Left lung (tissue), 14 donors: ENCODE results near the gene ACER3. TPM values are rescaled to one million over a fixed set of nuclear protein-coding genes. Genes with fewer than 3 reads are reported as not detected.
"Not testable (repeated sequence)": the region's sequence is repeated elsewhere in the genome, so short reads cannot be mapped to it uniquely, and the experiment has no call there.

Experiments used
- ATAC-seq: fragments of 200-7000 bp; cut with Tn5 transposase; one replicate; pipeline ENCODE4 v1.9.1; 2020; ENCODE audit warnings: moderate library complexity
- DNase-seq, 4 donors: peaks; one replicate each; pipeline ENCODE4 v3.0.0-alpha.2; 2013 to 2020
- H3K27ac ChIP-seq, 2 donors: fragments of 200-600 bp; sonication (generic) in 1 of 2; one replicate each; pipeline versions ENCODE4 v1.5.0 to v1.8.0; 2020 to 2021
- H3K27me3 ChIP-seq, 2 donors: fragments of 200-600 bp; sonication (generic) in 1 of 2; one replicate each; pipeline versions ENCODE4 v1.5.0 to v1.8.0; 2020 to 2021
- H3K36me3 ChIP-seq, 2 donors: fragments of 200-600 bp; sonication (generic) in 1 of 2; one replicate each; pipeline versions ENCODE4 v1.5.0 to v1.8.0; 2020 to 2021
- H3K4me1 ChIP-seq, 2 donors: fragments of 200-600 bp; one replicate each; pipeline ENCODE4 v1.8.0; 2021
- H3K4me3 ChIP-seq, 2 donors: fragments of 200-600 bp; sonication (generic) in 1 of 2; one replicate each; pipeline versions ENCODE4 v1.5.0 to v1.8.0; 2020 to 2021; ENCODE audit warnings: mild to moderate bottlenecking in 1 of 2
- H3K9me3 ChIP-seq, 2 donors: fragments of 200-600 bp; sonication (generic) in 1 of 2; one replicate each; pipeline versions ENCODE4 v1.5.0 to v1.8.0; 2020 to 2021
- intact Hi-C, 2 donors: fragments of 100-400 bp; cut with DNase I; formaldehyde crosslinking; loops; one replicate each; pipeline versions ENCODE4 v1.11.2 to v1.14.2; 2022
- long read RNA-seq, 12 donors: library from polyadenylated mRNA in 2 of 12; unstranded in 2 of 12; transcript quantifications; one replicate each; pipeline ENCODE4 v2.0.0 and lab custom pipeline, GENCODE V29; 2019 to 2026
- polyA plus RNA-seq, 6 donors: library from polyadenylated mRNA; unstranded; fragments of 120-200 nt; gene quantifications; one replicate each; pipeline ENCODE4 v1.2.1, GENCODE V29; 2013; ENCODE audit not compliant: insufficient read length in 6 of 6
- total RNA-seq, 2 donors: library from RNA; stranded (reverse); fragmentation: NEBNext Ultra II Directional; extraction: Animal tissue kit (Norgen Biotek cat#: 25700); gene quantifications; one replicate each; pipeline ENCODE4 v1.2.1, GENCODE V29; 2021
- TF ChIP-seq, protein P1 (sequence below), 2 donors: fragments of 200-600 bp; sonication (generic) in 1 of 2; IDR thresholded peaks; one replicate each; pipeline versions ENCODE4 v1.5.0 to v1.8.0; 2021; ENCODE audit warnings: antibody characterized with exemption in 2 of 2
- donor health status: DM: no; HTN: yes; CAD: no.
- donor health status: DM: no; HTN: no; CAD: no.

ACER3 gene
- 10 to 100 TPM; 27.5 to 46.5 TPM for total RNA-seq
- polyA plus RNA-seq = 10 to 100 TPM; 17.5 to 26.6 (median 22.5) TPM
- long read RNA-seq, donor 1, full-length matches to known transcripts = 2 of 2 reads
- long read RNA-seq, donor 1, partial matches to known transcripts = 0 of 2 reads
- long read RNA-seq, donor 1, other reads (novel, unspliced or antisense) = 0 of 2 reads
- long read RNA-seq, donor 2, full-length matches to known transcripts = 4 of 4 reads
- long read RNA-seq, donor 2, partial matches to known transcripts = 0 of 4 reads
- long read RNA-seq, donor 2, other reads (novel, unspliced or antisense) = 0 of 4 reads
- long read RNA-seq, donor 3, full-length matches to known transcripts = 1 of 1 reads
- long read RNA-seq, donor 3, partial matches to known transcripts = 0 of 1 reads
- long read RNA-seq, donor 3, other reads (novel, unspliced or antisense) = 0 of 1 reads
- long read RNA-seq, donor 4, full-length matches to known transcripts = 1 of 4 reads
- long read RNA-seq, donor 4, partial matches to known transcripts = 1 of 4 reads
- long read RNA-seq, donor 4, other reads (novel, unspliced or antisense) = 2 of 4 reads
- long read RNA-seq, donor 5, full-length matches to known transcripts = 2 of 2 reads
- long read RNA-seq, donor 5, partial matches to known transcripts = 0 of 2 reads
- long read RNA-seq, donor 5, other reads (novel, unspliced or antisense) = 0 of 2 reads
- long read RNA-seq, donor 6, full-length matches to known transcripts = 3 of 3 reads
- long read RNA-seq, donor 6, partial matches to known transcripts = 0 of 3 reads
- long read RNA-seq, donor 6, other reads (novel, unspliced or antisense) = 0 of 3 reads
- long read RNA-seq, donor 7, full-length matches to known transcripts = 2 of 2 reads
- long read RNA-seq, donor 7, partial matches to known transcripts = 0 of 2 reads
- long read RNA-seq, donor 7, other reads (novel, unspliced or antisense) = 0 of 2 reads
- long read RNA-seq, donor 8, full-length matches to known transcripts = 1 of 1 reads
- long read RNA-seq, donor 8, partial matches to known transcripts = 0 of 1 reads
- long read RNA-seq, donor 8, other reads (novel, unspliced or antisense) = 0 of 1 reads
- long read RNA-seq, donor 9 = 0 reads
- long read RNA-seq, donor 10, full-length matches to known transcripts = 7 of 10 reads
- long read RNA-seq, donor 10, partial matches to known transcripts = 2 of 10 reads
- long read RNA-seq, donor 10, other reads (novel, unspliced or antisense) = 1 of 10 reads
- long read RNA-seq, donor 11, full-length matches to known transcripts = 8 of 8 reads
- long read RNA-seq, donor 11, partial matches to known transcripts = 0 of 8 reads
- long read RNA-seq, donor 11, other reads (novel, unspliced or antisense) = 0 of 8 reads
- long read RNA-seq, donor 12, full-length matches to known transcripts = 2 of 2 reads
- long read RNA-seq, donor 12, partial matches to known transcripts = 0 of 2 reads
- long read RNA-seq, donor 12, other reads (novel, unspliced or antisense) = 0 of 2 reads

DNA sequence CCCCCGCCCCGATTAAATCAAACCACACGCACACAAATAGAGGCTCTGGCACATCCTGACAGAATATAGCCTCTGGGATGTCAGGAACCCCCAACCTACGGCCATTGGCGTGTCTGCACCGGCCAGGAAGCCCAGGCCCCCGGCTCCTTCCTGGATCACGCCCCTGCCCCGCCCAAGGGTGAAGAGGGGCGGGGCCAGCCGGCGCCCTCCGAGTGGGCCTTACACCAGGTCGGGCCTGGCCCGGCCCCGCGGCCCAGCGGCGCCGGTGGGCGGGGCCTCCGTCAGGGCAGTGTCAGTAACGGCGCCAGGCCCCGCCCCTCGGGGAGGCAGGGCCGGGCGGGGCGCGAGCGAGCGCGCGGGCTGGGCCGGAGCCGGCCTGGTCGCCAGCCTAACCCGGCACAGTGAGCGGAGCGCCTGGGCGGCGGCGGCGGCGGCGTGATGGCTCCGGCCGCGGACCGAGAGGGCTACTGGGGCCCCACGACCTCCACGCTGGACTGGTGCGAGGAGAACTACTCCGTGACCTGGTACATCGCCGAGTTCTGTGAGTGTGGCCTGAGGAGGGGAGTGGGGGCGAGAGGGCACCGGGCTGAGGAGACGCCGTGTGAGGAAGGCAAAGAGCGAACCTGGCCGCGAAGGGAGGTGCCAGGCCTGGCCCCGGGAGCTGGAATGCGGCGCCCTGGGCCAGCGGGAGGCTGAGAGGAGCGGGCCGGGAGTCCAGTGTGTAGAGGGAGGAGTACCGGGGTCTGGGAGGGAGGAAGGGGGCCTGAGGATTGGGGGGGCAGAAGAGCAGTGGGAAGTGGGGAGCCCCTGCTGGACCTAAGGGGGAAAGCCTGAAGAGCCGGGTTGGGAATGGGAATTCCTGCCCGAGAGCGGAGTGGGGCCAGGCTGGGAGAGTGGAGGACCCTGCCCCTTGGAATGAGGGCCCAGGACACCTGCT lies at the start of gene ACER3:
Gene ACER3, plus strand, starts transcription at position 380 of the 937 bp plus-strand sequence. Its CDS starts 59 bp downstream, at position 439.
- peak; percentile 83 to 99 (median 94) for DNase-seq
- Histone ChIP-seq H3K36me3 (no peaks in the 10 kb centered on the region), H3K27me3 (no peaks in the 10 kb centered on the region), H3K9me3 (no peaks in the 10 kb centered on the region), H3K4me3 (peak within 1 kb of the TSS; percentile 52 to 68), H3K4me1 (peaks cover 4 to 91% of the 10 kb centered on the region in 2 donors), H3K27ac (peak within 1 kb of the TSS; percentile 77 to 90)
- TF ChIP-seq, protein P1, sequence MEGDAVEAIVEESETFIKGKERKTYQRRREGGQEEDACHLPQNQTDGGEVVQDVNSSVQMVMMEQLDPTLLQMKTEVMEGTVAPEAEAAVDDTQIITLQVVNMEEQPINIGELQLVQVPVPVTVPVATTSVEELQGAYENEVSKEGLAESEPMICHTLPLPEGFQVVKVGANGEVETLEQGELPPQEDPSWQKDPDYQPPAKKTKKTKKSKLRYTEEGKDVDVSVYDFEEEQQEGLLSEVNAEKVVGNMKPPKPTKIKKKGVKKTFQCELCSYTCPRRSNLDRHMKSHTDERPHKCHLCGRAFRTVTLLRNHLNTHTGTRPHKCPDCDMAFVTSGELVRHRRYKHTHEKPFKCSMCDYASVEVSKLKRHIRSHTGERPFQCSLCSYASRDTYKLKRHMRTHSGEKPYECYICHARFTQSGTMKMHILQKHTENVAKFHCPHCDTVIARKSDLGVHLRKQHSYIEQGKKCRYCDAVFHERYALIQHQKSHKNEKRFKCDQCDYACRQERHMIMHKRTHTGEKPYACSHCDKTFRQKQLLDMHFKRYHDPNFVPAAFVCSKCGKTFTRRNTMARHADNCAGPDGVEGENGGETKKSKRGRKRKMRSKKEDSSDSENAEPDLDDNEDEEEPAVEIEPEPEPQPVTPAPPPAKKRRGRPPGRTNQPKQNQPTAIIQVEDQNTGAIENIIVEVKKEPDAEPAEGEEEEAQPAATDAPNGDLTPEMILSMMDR (IDR thresholded peaks at IDR 0.05) = no peak
- ATAC-seq = peak; percentile 98
- intact Hi-C loops = no loop called here

DNA sequence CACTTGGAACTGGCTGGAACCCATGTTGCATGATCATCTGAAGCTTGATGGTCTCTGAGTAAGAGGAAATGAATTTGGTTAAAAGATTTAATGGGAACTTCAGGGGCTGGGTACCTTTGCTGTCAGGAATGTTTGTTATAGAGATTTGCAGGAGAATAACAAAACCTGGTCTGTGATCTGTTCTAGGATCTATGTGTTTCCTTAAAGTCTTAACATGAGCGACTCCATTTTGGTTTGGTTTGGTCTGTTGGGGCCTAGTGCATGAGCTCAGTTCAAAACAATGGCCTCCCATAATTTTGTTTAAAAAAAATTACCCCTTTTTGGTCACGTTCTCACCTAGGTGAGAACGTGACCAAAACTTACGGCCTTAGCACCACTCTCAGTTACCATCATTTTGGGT lies 49.5 kb upstream of the ACER3 start:
- no peak for DNase-seq
- Histone ChIP-seq H3K9me3 (peaks cover 0 to 21% of the 10 kb centered on the region in 2 donors), H3K27ac (no peak overlapping the region), H3K27me3 (no peaks in the 10 kb centered on the region), H3K4me3 (no peak overlapping the region), H3K36me3 (no peaks in the 10 kb centered on the region), H3K4me1 (peaks cover 0 to 18% of the 10 kb centered on the region in 2 donors)
- no peak for ATAC-seq
- intact Hi-C loops = no loop called here
- TF ChIP-seq, protein P1 (IDR thresholded peaks at IDR 0.05) = no peak

DNA sequence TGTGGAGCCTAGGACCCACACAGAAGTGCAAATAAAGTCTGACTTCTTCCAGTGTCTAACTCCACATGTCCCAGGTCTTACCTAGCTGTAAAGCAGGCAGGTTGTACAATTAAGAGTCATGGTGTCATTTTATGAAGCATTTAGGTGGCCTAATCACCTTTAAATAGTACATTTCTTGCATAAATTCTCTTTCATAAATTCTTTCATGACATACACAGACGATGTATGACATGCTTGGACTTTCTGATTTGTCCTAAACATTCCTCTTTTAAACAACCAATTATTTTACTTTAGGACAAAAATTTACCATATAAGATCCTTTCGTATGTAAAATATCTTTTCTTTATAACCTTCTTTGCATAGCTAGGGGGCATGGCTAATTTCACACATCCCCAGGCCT lies 46.3 kb upstream of the ACER3 start:
- H3K27me3 ChIP-seq = no peaks in the 10 kb centered on the region
- no peak for ATAC-seq
- H3K36me3 ChIP-seq = no peaks in the 10 kb centered on the region
- no peak overlapping the region for H3K27ac ChIP-seq
- peaks cover 0 to 10% of the 10 kb centered on the region in 2 donors for H3K4me1 ChIP-seq
- intact Hi-C loops = no loop called here
- TF ChIP-seq, protein P1 (IDR thresholded peaks at IDR 0.05) = no peak
- no peak for DNase-seq
- H3K4me3 ChIP-seq = no peak overlapping the region
- peaks cover 0 to 33% of the 10 kb centered on the region in 2 donors for H3K9me3 ChIP-seq

DNA sequence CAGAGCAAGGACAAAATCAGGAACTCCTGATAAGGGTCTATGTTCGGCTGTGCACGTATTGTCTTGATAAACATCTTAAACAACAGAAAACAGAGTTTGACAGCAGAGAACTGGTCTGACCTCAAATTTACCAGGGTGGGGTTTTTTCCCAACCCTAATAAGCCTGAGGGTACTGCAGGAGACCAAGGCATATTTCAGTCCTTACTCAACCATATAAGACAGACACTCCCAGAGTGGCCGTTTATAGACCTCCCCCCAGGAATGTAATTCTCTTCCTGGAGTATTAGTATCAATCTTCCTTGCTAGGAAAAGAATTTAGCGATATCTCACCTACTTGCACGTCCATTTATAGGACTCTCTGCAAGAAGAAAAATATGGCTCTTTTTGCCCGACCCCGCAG lies 45.0 kb upstream of the ACER3 start:
- H3K9me3 ChIP-seq = peaks cover 0 to 33% of the 10 kb centered on the region in 2 donors
- H3K27me3 ChIP-seq, H3K4me1 ChIP-seq, ATAC-seq, H3K4me3 ChIP-seq, H3K36me3 ChIP-seq, H3K27ac ChIP-seq, DNase-seq, intact Hi-C loops: not testable (repeated sequence)
